Spleen (tissue), 11 donors: ENCODE data around the gene GPR62. TPM values are rescaled to one million over a fixed set of nuclear protein-coding genes. Genes with fewer than 3 reads are reported as not detected.

Experiments
- DNase-seq: peaks from one replicate; pipeline ENCODE4 v3.0.0-alpha.2; 2020
- H3K27ac ChIP-seq, 8 donors: fragments of 200-600 bp; sonication (generic) in 7 of 8; 1 replicate in 4 of 8; 2 replicates in 4 of 8; pipeline versions ENCODE4 v1.5.0 to v1.8.0; 2016 to 2021; ENCODE audit warnings: inconsistent platforms in 4 of 8, mild to moderate bottlenecking in 4 of 8, moderate library complexity in 1 of 8
- H3K27me3 ChIP-seq, 7 donors: fragments of 200-600 bp; sonication (generic) in 6 of 7; replicated peaks in 1 of 7; 1 replicate in 4 of 7; 2 replicates in 3 of 7; pipeline versions ENCODE4 v1.5.0 to v1.8.0; 2016 to 2021; ENCODE audit warnings: inconsistent platforms in 3 of 7, mild to moderate bottlenecking in 1 of 7
- H3K36me3 ChIP-seq, 6 donors: fragments of 200-600 bp; sonication (generic) in 5 of 6; 1 replicate in 4 of 6; 2 replicates in 2 of 6; pipeline versions ENCODE4 v1.5.0 to v1.8.0; 2016 to 2021; ENCODE audit warnings: inconsistent platforms in 2 of 6
- H3K4me1 ChIP-seq, 6 donors: fragments of 200-600 bp; sonication (generic) in 5 of 6; 1 replicate in 3 of 6; 2 replicates in 3 of 6; pipeline versions ENCODE4 v1.5.0 to v1.8.0; 2016 to 2021; ENCODE audit warnings: inconsistent platforms in 3 of 6
- H3K4me3 ChIP-seq, 8 donors: fragments of 200-600 bp; sonication (generic) in 7 of 8; 1 replicate in 4 of 8; 2 replicates in 4 of 8; pipeline versions ENCODE4 v1.5.0 to v1.8.0; 2016 to 2021; ENCODE audit warnings: inconsistent platforms in 4 of 8, mild to moderate bottlenecking in 4 of 8, moderate library complexity in 2 of 8
- H3K9me3 ChIP-seq, 8 donors: fragments of 200-600 bp; sonication (generic) in 7 of 8; 1 replicate in 4 of 8; 2 replicates in 4 of 8; pipeline versions ENCODE4 v1.5.0 to v1.8.0; 2016 to 2021; ENCODE audit warnings: inconsistent platforms in 4 of 8
- CTCF ChIP-seq, 11 experiments: fragments of 200-600 bp in 7 of 11; fragments of 450-650 bp in 4 of 11; sonication (generic) in 4 of 11; IDR thresholded peaks in 8 of 11; conservative IDR thresholded peaks in 3 of 11; 1 replicate in 7 of 11; 2 replicates in 4 of 11; pipeline versions ENCODE4 v1.4.0 to v1.8.0; 2016 to 2021; ENCODE audit warnings: antibody characterized with exemption in 11 of 11, inconsistent platforms in 4 of 11, mild to moderate bottlenecking in 1 of 11
- POLR2A ChIP-seq, 3 donors: fragments of 450-650 bp; IDR thresholded peaks; one replicate each; pipeline ENCODE4 v1.5.1; 2017; ENCODE audit warnings: antibody characterized with exemption in 3 of 3, mild to moderate bottlenecking in 1 of 3
- POLR2AphosphoS5 ChIP-seq, 3 donors: sonication (generic); formaldehyde crosslinking; IDR thresholded peaks; one replicate each; pipeline ENCODE4 v1.5.1; 2017; ENCODE audit warnings: antibody characterized with exemption in 3 of 3
- WGBS, 5 donors: extraction: QIAGEN DNeasy Blood & Tissue Kit in 3 of 5; methylation state at CpG; one replicate each; pipeline versions ENCODE4 v1.1.5 to v1.1.7; 2013 to 2018; 5-methylcytosine and 5-hydroxymethylcytosine counted together
- intact Hi-C: fragments of 100-400 bp; cut with DNase I; formaldehyde crosslinking; loops from one replicate; pipeline ENCODE4 v1.15.0; 2023; ENCODE audit warnings: low total_unique reads
- polyA plus RNA-seq, 3 donors: library from polyadenylated mRNA; stranded (reverse); fragments of 200-250 nt; gene quantifications; one replicate each; pipeline ENCODE4 v1.2.1, GENCODE V29; 2013
- total RNA-seq, 7 donors: library from RNA; depleted of rRNA in 3 of 7; stranded (reverse); fragments of >200 nt in 3 of 7; fragmentation: NEBNext Ultra II Directional in 4 of 7; extraction: Animal tissue kit (Norgen Biotek cat#: 25700) in 4 of 7; gene quantifications; one replicate each; pipeline versions ENCODE4 v1.1.0 to v1.2.1, GENCODE V29; 2016 to 2021
- donor health status: healthy with polysubstance abuse.
- donor health status: DM: no; HTN: no; CAD: no; lungs with moderate emphysema.
- donor health status: DM: no; HTN: no; CAD: no.
- donor health status: Bipolar disorder and iron deficiency.
- donor health status: healthy.
- donor health status: DM: no; HTN: no; CAD: no.
- donor health status: DM: yes; HTN: yes; CAD: no.

Gene GPR62
- total and polyA plus RNA-seq, 10 donors: 0.04 to 0.39 (median 0.05) TPM; not detected in 6

DNA sequence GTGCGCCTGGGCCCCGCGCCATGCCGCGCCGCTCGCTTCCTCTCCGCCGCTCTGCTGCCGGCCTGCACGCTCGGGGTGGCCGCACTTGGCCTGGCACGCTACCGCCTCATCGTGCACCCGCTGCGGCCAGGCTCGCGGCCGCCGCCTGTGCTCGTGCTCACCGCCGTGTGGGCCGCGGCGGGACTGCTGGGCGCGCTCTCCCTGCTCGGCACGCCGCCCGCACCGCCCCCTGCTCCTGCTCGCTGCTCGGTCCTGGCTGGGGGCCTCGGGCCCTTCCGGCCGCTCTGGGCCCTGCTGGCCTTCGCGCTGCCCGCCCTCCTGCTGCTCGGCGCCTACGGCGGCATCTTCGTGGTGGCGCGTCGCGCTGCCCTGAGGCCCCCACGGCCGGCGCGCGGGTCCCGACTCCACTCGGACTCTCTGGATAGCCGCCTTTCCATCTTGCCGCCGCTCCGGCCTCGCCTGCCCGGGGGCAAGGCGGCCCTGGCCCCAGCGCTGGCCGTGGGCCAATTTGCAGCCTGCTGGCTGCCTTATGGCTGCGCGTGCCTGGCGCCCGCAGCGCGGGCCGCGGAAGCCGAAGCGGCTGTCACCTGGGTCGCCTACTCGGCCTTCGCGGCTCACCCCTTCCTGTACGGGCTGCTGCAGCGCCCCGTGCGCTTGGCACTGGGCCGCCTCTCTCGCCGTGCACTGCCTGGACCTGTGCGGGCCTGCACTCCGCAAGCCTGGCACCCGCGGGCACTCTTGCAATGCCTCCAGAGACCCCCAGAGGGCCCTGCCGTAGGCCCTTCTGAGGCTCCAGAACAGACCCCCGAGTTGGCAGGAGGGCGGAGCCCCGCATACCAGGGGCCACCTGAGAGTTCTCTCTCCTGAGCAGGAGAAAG lies 951 bp downstream of the GPR62 start:
- Histone ChIP-seq H3K4me1 (peaks cover 6 to 43% (median 22%) of the 10 kb centered on the region in 6 donors), H3K4me3 (peak overlapping the region; percentile 25 to 68 (median 38)), H3K9me3 (no peaks in the 10 kb centered on the region), H3K27ac (peak overlapping the region in 6 of 8 donors; percentile 54 to 79 (median 70)), H3K36me3 (peaks cover 0 to 34% (median 0%) of the 10 kb centered on the region in 6 donors), H3K27me3 (peaks cover 0 to 46% (median 15%) of the 10 kb centered on the region in 7 donors)
- intact Hi-C loops: no loop called here
- WGBS, 5 donors: 3 to 7% (median 5%) methylated on average over 23 to 97 of the region's 97 CpGs
- peak in 8 of 11 experiments; percentile 26 to 55 (median 44) for TF ChIP-seq CTCF (IDR thresholded peaks at IDR 0.05 in 8 of 11, conservative IDR thresholded peaks at IDR 0.05 in 3 of 11)
- TF ChIP-seq POLR2A (IDR thresholded peaks at IDR 0.05): no peak
- TF ChIP-seq POLR2AphosphoS5 (IDR thresholded peaks at IDR 0.05): peak; percentile 23 to 66 (median 56)
- no peak for DNase-seq

- peaks cover 6 to 58% (median 29%) of the 10 kb centered on the region in 6 donors for H3K4me1 ChIP-seq
- H3K27ac ChIP-seq: no peak overlapping the region
- H3K27me3 ChIP-seq: peaks cover 0 to 46% (median 15%) of the 10 kb centered on the region in 7 donors
- DNase-seq: no peak
- TF ChIP-seq POLR2A (IDR thresholded peaks at IDR 0.05): no peak
- no peak for TF ChIP-seq CTCF (IDR thresholded peaks at IDR 0.05 in 8 of 11, conservative IDR thresholded peaks at IDR 0.05 in 3 of 11)
- TF ChIP-seq POLR2AphosphoS5 (IDR thresholded peaks at IDR 0.05): no peak
- peaks cover 0 to 34% (median 0%) of the 10 kb centered on the region in 6 donors for H3K36me3 ChIP-seq
- no peak overlapping the region for H3K4me3 ChIP-seq
- intact Hi-C loops: no loop called here
- no peaks in the 10 kb centered on the region for H3K9me3 ChIP-seq
- WGBS, 5 donors: 90 to 96% (median 94%) methylated on average over 9 to 15 of the region's 15 CpGs
Measured at GRCh38 chr3:51957520-51958205, 2.5 kb downstream of the GPR62 start.

- WGBS, 5 donors: 94 to 96% (median 95%) methylated on average over 16 to 20 of the region's 20 CpGs
- no peak for DNase-seq
- Histone ChIP-seq H3K27ac (no peak overlapping the region), H3K4me3 (no peak overlapping the region), H3K27me3 (peaks cover 0 to 43% (median 15%) of the 10 kb centered on the region in 7 donors), H3K9me3 (no peaks in the 10 kb centered on the region), H3K36me3 (peaks cover 0 to 34% (median 0%) of the 10 kb centered on the region in 6 donors), H3K4me1 (peaks cover 6 to 59% (median 27%) of the 10 kb centered on the region in 6 donors)
- TF ChIP-seq CTCF (IDR thresholded peaks at IDR 0.05 in 8 of 11, conservative IDR thresholded peaks at IDR 0.05 in 3 of 11): no peak
- TF ChIP-seq POLR2A (IDR thresholded peaks at IDR 0.05): no peak
- no peak for TF ChIP-seq POLR2AphosphoS5 (IDR thresholded peaks at IDR 0.05)
- intact Hi-C loops: no loop called here
Measured at GRCh38 chr3:51958603-51959521, 3.7 kb downstream of the GPR62 start.
